Measurements from ENCODE around the gene RHBDD1. TPM values are rescaled to one million over a fixed set of nuclear protein-coding genes. Genes with fewer than 3 reads are reported as not detected.

Gene RHBDD1
- polyA plus RNA-seq, 1 of the 3 experiments (the other 2 are of a cell fraction), result 10.3 TPM

- TF ChIP-seq CTCF (IDR thresholded peaks at IDR 0.05), result peak; percentile 78
- peak; percentile 73 for TF ChIP-seq SMC3 (IDR thresholded peaks at IDR 0.05; ENCODE audit: low read depth, low read length)
- no peak for TF ChIP-seq TEAD4 (IDR thresholded peaks at IDR 0.05; ENCODE audit: borderline replicate concordance, insufficient read depth)
- TF ChIP-seq RCOR1 (IDR thresholded peaks at IDR 0.05; ENCODE audit: low read length), result peak; percentile 57; the same call in 1 of the 2 replicates
- peak; percentile 74 for TF ChIP-seq TCF12 (IDR thresholded peaks at IDR 0.05)
- TF ChIP-seq ELF1 (IDR thresholded peaks at IDR 0.05), result no peak
- TF ChIP-seq USF2 (IDR thresholded peaks at IDR 0.05; ENCODE audit: borderline replicate concordance, low read depth, low read length), result no peak
Observed at GRCh38 chr2:227033471-227034148, 197.8 kb downstream of the RHBDD1 start (continued).

- Histone ChIP-seq H3K9me3 (no peaks in the 10 kb centered on the region), H3K9ac (no peak overlapping the region), H3K9me2 (no peaks in the 10 kb centered on the region), H3K4me3 (ENCODE audit: low read depth in 2 of 2, low read length in 1 of 2) (no peak overlapping the region; a peak in 1 of 4 replicates), H3K27ac (ENCODE audit: low read depth in 2 of 2, low read length in 1 of 2) (peak overlapping the region in 1 of 2 experiments; percentile 71; a peak in 2 of 4 replicates), H3K4me1 (ENCODE audit: control insufficient read depth in 1 of 2, insufficient read depth in 2 of 2, low read depth in 1 of 2, low read length in 1 of 2) (peaks cover 0 to 25% of the 10 kb centered on the region in 2 experiments; a peak in 2 of 4 replicates), H2AFZ (ENCODE audit: low read depth) (no peak overlapping the region), H3K79me2 (ENCODE audit: insufficient read depth) (no peaks in the 10 kb centered on the region), H3K4me2 (no peak overlapping the region), H3K36me3 (replicated peaks in 1 of 2; ENCODE audit: control insufficient read depth in 1 of 2, insufficient read depth in 2 of 2, low read length in 1 of 2) (no peaks in the 10 kb centered on the region), H3K27me3 (ENCODE audit: insufficient read depth) (no peaks in the 10 kb centered on the region; the same call in 1 of the 2 replicates), H4K20me1 (ENCODE audit: insufficient read depth) (no peaks in the 10 kb centered on the region), H3F3A (replicated peaks; ENCODE audit: insufficient read depth) (peaks cover 4% of the 10 kb centered on the region)
- ChIA-PET POLR2A (no interaction called here), CTCF (interaction anchor here (0.6 to 4.0 kb wide), 6 partner anchors 14 to 687 kb away, joined by 3 to 47 read pairs (median 3); partner anchors contain the start of gene IRS1)
- TF ChIP-seq IRF3 (IDR thresholded peaks at IDR 0.05; ENCODE audit: low read depth, low read length) (no peak), POLR2AphosphoS5 (IDR thresholded peaks at IDR 0.05; ENCODE audit: low read depth, low read length) (no peak), MXI1 (IDR thresholded peaks at IDR 0.05; ENCODE audit: low read depth, low read length) (0 out of 2 replicates have a peak, but pooled peaks have one; percentile 22), ELF1 (IDR thresholded peaks at IDR 0.05) (no peak), FOSL2 (IDR thresholded peaks at IDR 0.05; ENCODE audit: borderline replicate concordance, low read depth) (no peak), EZH2phosphoT487 (IDR thresholded peaks at IDR 0.05; ENCODE audit: borderline replicate concordance, low read depth) (no peak), SIN3A (IDR thresholded peaks at IDR 0.05; ENCODE audit: borderline replicate concordance, low read depth, low read length) (no peak), RCOR1 (IDR thresholded peaks at IDR 0.05; ENCODE audit: low read length) (peak; percentile 56; the same call in 1 of the 2 replicates), EP300 (IDR thresholded peaks at IDR 0.05; ENCODE audit: borderline replicate concordance in 1 of 2, low read depth in 1 of 2, low read length in 1 of 2) (peak in 1 of 2 experiments; percentile 81; a peak in 2 of 4 replicates), MEF2A (IDR thresholded peaks at IDR 0.05; ENCODE audit: borderline replicate concordance, low read depth) (no peak), FOXJ3 (CRISPR knock-in tag; IDR thresholded peaks at IDR 0.05) (no peak), CHD2 (IDR thresholded peaks at IDR 0.05; ENCODE audit: low read length, partially characterized antibody) (peak; percentile 13), PBX3 (IDR thresholded peaks at IDR 0.05) (no peak), GABPA (IDR thresholded peaks at IDR 0.05; ENCODE audit: low read depth) (no peak), NFIC (IDR thresholded peaks at IDR 0.05; ENCODE audit: borderline replicate concordance) (no peak), MAX (IDR thresholded peaks at IDR 0.05; ENCODE audit: low read depth) (no peak), NRF1 (IDR thresholded peaks at IDR 0.05; ENCODE audit: low read depth, low read length) (no peak), FOXM1 (IDR thresholded peaks at IDR 0.05; ENCODE audit: low read depth) (no peak), GATA2 (CRISPR knock-in tag; IDR thresholded peaks at IDR 0.05) (peak; percentile 80)
- 17% methylated on average over 7 of the region's 7 CpGs for WGBS (ENCODE audit: low lambda C conversion rate)
- DNase-seq, result peak; percentile 43
Observed at GRCh38 chr2:227035711-227036367, 200.0 kb downstream of the RHBDD1 start.

Measured in SK-N-SH (cell line).